Measurements from ENCODE around the gene CTBP2. TPM values are rescaled to one million over a fixed set of nuclear protein-coding genes. Genes with fewer than 3 reads are reported as not detected.

The CTBP2 gene
- total RNA-seq, 1 donor from 2014 or later, result 27.1 TPM

GRCh38 chr10:124987788-124988187 is 172.6 kb downstream of the CTBP2 start:
- no peak for DNase-seq (ENCODE audit: low read depth)

DNA sequence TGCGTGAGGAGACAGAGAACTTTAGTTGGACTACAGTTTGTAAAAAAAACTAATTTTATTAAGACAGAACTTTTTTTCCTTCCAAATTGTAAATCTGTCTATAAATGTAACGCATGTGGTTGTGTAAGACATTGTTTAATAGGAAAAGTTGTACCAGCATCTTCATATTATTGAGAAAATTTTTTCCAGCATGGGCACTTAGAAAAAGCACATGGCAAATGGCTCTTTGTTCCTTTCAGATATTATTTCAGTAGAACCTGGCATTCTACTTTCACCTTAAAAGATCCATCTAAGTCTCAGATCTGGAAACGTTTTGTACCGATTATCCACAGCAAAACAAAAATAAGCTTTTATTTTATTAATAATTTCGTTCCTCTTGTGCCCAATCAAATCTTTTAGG is 175.2 kb downstream of the CTBP2 start:
- no peak for DNase-seq (ENCODE audit: low read depth)

DNA sequence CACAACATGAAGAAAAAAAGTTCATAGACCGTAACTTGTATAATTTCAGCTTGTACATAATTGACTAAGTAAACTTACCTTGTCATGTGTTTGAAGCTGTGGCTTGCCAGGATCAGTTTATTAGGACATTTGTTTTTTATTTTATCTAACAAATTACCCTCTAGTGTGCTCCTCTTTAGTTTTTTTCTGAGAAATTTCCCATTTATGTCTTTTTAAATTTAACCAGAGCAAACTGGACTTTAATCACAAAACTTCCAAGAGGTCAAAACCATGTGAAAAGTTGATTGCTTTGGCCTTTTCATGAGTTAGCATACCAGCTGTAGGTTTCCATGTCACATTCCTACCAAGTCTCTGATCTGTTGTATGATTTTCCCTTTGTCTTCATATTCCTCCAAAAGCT is 176.0 kb downstream of the CTBP2 start:
- no peak for DNase-seq (ENCODE audit: low read depth)

DNA sequence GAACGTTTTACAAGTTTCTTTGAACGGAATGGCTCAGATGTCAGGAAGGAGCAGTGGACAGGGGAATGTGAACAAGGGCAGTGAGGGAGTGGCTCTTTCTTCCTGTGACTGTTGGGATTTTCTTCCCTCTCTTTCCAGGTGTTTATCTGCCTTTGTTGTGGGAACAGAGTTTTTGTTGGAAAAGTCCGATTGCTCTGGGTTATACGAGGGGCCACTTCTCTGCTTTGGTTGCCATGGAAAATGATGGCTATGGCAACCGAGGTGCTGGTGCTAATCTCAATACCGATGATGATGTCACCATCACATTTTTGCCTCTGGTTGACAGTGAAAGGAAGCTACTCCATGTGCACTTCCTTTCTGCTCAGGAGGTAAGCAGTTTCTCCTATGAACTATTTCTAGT is 177.0 kb downstream of the CTBP2 start:
- DNase-seq (ENCODE audit: low read depth), result no peak

DNA sequence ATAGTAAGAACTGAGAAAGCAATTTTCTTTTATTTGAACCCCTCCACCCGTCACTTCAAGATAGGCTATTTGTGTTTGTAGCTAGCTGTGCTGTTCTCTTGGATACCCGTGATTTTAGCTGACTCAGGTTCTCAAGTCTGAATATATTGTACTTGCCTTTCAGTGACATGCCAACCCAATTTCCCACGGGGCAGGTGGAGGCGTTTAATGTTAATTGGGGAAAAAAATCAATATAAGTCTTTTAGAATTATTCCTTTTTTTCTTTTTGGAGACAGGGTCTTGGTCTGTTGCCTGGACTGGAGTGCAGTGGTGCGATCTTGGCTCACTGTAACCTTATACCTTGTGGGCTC is 182.0 kb downstream of the CTBP2 start:
- no peak for DNase-seq (ENCODE audit: low read depth)

- DNase-seq (ENCODE audit: low read depth), result no peak
Observed at GRCh38 chr10:124977648-124978375, 182.6 kb downstream of the CTBP2 start.

DNA sequence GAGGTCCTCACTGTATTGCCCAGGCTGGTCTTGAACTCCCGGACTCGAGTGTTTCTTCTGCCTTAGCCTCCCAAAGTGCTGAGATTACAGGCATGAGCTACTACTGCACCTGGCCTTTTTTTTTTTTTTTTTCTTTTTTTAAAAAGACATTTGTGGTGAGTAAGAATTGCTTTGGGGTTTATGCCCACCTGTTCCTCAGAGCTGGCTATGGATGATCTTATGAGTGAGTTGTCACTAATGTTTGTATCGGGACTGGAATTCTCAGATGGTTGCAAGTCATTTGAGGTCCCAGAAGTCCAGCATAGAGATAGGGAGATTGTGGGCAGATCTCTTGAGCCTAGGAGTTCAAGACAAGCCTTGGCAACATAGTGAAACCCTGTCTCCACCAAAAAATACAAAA is 183.2 kb downstream of the CTBP2 start:
- DNase-seq (ENCODE audit: low read depth), result peak; percentile 83

GRCh38 chr10:124975977-124976514 is 184.3 kb downstream of the CTBP2 start:
- no peak for DNase-seq (ENCODE audit: low read depth)

DNA sequence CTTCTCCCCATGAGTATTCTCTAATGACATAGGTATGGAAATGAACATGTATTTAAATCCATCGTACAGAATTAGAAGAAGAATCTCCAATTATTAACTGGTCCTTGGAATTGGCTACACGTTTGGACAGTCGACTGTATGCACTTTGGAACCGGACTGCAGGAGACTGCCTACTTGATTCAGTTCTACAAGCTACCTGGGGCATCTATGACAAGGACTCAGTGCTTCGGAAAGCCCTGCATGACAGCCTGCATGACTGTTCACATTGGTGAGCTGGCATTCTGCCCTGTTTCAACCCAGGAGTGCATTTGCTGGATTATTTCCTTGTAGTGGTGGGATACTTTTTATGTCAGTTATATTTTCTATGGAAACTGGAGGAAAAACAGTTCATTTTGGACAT is 186.2 kb downstream of the CTBP2 start:
- DNase-seq (ENCODE audit: low read depth), result no peak

- no peak for DNase-seq (ENCODE audit: low read depth)
Observed at GRCh38 chr10:124972637-124973036, 187.7 kb downstream of the CTBP2 start.

DNA sequence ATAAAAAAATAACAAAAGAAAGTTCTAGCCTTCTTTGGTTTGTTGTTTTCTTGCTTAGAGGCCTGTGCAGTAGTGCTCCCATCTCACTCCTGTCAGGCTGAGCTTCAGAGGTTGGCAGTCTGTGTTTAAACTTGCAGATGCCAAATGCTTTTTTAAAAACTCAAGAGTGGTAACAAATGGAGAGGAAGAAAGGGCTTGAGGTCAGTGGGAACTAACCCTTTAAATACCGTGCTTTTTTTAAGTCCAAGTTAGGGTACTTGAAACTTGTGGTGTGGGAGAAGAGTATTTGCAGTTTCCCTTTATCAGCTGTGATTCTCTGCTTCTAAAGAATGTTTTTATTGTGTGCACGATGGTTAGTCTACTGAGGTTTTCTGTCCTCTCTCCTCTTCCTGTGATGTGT is 189.1 kb downstream of the CTBP2 start:
- peak; percentile 51 for DNase-seq (ENCODE audit: low read depth)

DNA sequence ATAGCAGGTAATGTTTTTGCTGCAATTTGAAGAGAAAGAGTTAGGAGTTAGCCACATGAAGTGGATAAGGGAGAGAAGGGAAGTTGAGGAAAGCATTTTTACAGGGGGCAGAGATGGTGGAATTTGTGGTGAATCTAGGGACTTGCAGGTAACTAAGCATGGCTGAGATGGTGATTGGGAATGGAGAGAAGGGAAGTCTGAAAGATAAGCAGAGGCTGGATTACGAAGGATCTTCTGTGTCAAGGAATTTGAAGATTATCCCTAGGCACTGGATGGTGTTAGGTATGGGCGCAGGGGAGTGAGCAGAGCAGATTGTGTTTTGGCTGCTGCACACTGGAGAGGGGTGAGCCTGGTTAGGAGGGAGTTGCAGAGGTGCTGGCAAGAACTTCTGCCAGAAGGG is 193.1 kb downstream of the CTBP2 start:
- no peak for DNase-seq (ENCODE audit: low read depth)

GRCh38 chr10:124966008-124966407 is 194.4 kb downstream of the CTBP2 start:
- no peak for DNase-seq (ENCODE audit: low read depth)

GRCh38 chr10:124963866-124964720 is 196.3 kb downstream of the CTBP2 start:
- DNase-seq (ENCODE audit: low read depth), result no peak

DNA sequence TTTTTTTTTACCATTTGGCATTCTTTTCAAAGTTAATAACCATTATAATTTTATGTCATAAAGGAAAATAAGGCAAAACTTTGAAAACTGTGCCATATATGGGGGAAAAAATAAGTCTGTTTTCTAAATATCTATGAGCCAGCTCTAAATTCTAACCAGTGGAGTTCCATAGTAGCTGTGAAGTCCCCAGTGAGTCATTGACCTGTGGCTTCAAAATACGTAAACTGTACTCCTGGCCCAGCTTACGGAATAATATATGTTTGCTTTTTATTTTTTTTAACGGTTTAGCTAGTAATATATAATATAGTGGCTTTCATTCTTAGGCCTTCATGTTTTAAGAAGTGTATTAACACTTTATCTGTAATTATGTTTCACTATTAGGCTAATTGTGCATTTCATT is 197.9 kb downstream of the CTBP2 start:
- no peak for DNase-seq (ENCODE audit: low read depth)

GRCh38 chr10:124961248-124961570 is 199.2 kb downstream of the CTBP2 start:
- DNase-seq (ENCODE audit: low read depth), result no peak

DNA sequence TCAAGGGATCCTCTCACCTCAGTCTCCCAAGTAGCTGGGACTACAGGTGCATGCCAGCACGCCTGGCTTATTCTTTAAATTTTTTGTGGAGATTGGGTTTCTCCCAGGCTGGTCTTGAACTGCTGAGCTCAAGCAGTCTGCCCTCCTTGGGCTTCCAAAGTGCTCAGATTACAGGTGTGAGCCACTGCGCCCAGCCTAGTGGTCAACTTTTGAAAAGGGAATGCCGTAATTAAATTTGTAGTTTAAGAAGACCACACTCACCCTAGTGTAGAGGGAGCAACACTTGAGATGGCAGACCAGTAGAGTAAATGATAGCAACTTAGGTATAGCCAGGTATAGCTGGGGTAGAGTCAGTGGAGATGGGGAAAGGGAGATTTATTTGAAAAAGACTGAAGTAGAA is 200.8 kb downstream of the CTBP2 start:
- no peak for DNase-seq (ENCODE audit: low read depth)

- no peak for DNase-seq (ENCODE audit: low read depth)
Observed at GRCh38 chr10:124957404-124957947, 202.9 kb downstream of the CTBP2 start.

GRCh38 chr10:124956764-124957163 is 203.6 kb downstream of the CTBP2 start:
- no peak for DNase-seq (ENCODE audit: low read depth)

- no peak for DNase-seq (ENCODE audit: low read depth)
Observed at GRCh38 chr10:124955868-124956267, 204.5 kb downstream of the CTBP2 start.

DNA sequence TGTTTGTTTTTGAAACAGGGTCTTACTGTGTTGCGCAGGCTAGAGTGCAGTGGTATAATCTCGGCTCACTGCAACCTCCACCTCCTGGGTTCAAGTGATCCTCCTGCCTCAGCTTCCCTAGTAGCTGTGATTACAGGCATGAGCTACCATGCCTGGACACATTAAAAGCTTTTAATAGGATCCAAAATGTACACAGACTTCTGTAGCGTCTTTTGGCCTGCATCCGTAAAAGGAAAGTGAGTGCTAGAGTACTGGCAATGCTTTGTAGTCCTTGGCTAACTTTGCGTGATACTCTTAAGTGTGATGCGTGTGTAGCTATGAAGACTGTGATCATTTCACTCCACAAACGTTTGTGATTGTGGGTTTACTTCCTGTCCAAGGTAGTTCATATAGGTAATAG is 205.1 kb downstream of the CTBP2 start:
- DNase-seq (ENCODE audit: low read depth), result no peak

DNA sequence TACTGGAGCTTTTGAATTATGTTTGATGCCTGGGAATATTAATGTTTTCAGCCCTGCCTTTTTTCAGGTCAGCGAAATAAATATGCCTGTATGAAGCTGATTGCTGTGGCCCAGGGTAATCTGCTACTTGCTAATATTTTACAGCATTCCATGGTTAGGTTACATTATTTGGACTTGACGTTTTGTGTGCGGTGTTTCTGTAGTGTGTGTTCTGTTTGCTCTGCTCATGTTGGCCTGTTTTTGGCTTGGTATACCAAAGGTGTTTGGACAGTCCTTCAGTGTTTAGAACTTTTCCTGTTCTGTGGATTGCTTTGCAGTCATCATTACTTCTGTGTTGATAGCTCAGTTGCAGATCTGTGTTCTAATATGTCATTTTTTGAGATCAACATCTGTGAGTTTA is 206.9 kb downstream of the CTBP2 start:
- no peak for DNase-seq (ENCODE audit: low read depth)
